Effector memory CD4-positive, alpha-beta T cell (primary cell): ENCODE results near the gene PHYKPL.

Source experiments
- DNase-seq, 3 donors: peaks; one replicate each; pipeline ENCODE4 v3.0.0-alpha.2; 2020
- H3K27ac ChIP-seq: 2 replicates; pipeline ENCODE4 v1.7.0; 2013; ENCODE audit warnings: mild to moderate bottlenecking, low read length, moderate library complexity; ENCODE audit not compliant: insufficient read depth, poor library complexity, severe bottlenecking
- H3K27me3 ChIP-seq: replicated peaks from 2 replicates; pipeline ENCODE4 v1.7.0; 2013; ENCODE audit warnings: mild to moderate bottlenecking, low read length; ENCODE audit not compliant: insufficient read depth, control insufficient read depth, poor library complexity, severe bottlenecking
- H3K36me3 ChIP-seq: 2 replicates; pipeline ENCODE4 v1.7.0; 2013; ENCODE audit warnings: mild to moderate bottlenecking, low read length, moderate library complexity; ENCODE audit not compliant: control insufficient read depth, insufficient read depth
- H3K4me1 ChIP-seq: 2 replicates; pipeline ENCODE4 v1.7.0; 2013; ENCODE audit warnings: low read length, mild to moderate bottlenecking; ENCODE audit not compliant: control insufficient read depth, insufficient read depth, poor library complexity, severe bottlenecking
- H3K4me3 ChIP-seq: 2 replicates; pipeline ENCODE4 v1.7.0; 2013; ENCODE audit warnings: low read length, low read depth, mild to moderate bottlenecking; ENCODE audit not compliant: insufficient read depth, poor library complexity, severe bottlenecking
- H3K9me3 ChIP-seq: 2 replicates; pipeline ENCODE4 v1.7.0; 2013; ENCODE audit warnings: mild to moderate bottlenecking, low read length, moderate library complexity; ENCODE audit not compliant: control insufficient read depth

PHYKPL gene

DNA sequence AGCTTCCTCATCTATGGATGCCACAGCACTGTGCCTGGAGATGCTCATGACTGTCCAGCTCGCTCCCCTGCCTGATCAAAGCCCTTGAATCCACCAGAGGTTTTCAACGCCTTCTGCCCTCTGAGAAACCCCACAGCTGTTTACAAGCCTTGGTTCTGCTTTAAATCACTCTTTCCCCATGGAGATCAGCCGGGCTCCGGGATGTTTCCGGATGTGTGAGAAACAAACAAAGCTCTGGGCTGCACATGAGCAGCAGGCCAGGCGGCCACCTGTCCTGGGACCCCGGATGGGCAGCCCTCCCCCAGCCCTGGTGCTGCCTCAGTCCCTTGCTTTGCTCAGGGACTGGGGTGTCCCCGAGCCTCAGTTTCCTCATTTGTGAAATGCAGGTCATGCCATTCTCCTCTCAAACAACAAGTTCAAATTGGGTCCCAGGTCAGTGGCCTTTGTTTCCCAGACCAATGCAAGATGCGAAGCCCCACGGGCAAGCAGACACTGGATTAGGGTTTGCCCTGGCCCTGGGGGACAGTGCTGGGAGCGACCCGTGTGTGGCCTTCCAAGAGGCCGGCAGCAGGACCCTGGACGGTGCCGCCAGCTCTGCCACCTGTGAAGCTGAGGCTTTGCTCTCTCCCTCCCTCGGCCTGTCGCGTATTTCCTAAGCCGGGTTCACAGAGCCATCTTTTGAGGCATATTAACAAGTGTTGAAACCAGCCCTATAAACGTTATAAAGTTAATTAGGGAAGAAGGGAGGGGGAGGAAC lies 42.4 kb upstream of the PHYKPL start:
- H3K4me3 ChIP-seq = no peak overlapping the region
- DNase-seq = no peak
- H3K4me1 ChIP-seq = no peaks in the 10 kb centered on the region
- no peak overlapping the region for H3K27ac ChIP-seq
- H3K36me3 ChIP-seq = no peaks in the 10 kb centered on the region
- H3K27me3 ChIP-seq = peaks cover 3% of the 10 kb centered on the region
- no peaks in the 10 kb centered on the region for H3K9me3 ChIP-seq

- Histone ChIP-seq H3K4me1 (no peaks in the 10 kb centered on the region), H3K4me3 (no peak overlapping the region), H3K27me3 (no peaks in the 10 kb centered on the region), H3K36me3 (no peaks in the 10 kb centered on the region), H3K9me3 (no peaks in the 10 kb centered on the region), H3K27ac (no peak overlapping the region)
- no peak for DNase-seq
Measured at GRCh38 chr5:178273665-178274541, 41.3 kb upstream of the PHYKPL start.

DNA sequence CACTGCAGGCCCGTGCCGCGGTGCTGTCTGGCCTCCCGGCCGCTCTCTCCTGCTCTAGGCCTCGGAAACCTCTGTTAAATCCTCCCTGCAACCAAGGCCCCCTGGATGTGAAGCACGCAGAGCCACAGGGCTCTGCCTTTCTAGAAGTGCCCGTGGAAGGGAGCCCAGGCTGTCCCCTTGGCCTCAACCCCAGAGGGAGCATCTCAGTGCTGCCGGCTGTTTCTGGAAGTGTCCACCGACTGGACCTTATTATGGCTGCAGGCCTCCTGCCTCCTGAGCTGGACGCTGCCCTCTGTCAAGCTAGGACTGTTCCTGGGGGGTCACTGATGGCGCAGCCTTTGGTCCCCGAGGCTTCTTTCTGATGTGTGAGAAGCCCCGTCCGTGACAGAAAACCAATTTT lies 40.4 kb upstream of the PHYKPL start:
- Histone ChIP-seq H3K27me3 (no peaks in the 10 kb centered on the region), H3K4me1 (no peaks in the 10 kb centered on the region), H3K27ac (no peak overlapping the region), H3K9me3 (no peaks in the 10 kb centered on the region), H3K4me3 (no peak overlapping the region), H3K36me3 (no peaks in the 10 kb centered on the region)
- no peak for DNase-seq

- no peaks in the 10 kb centered on the region for H3K36me3 ChIP-seq
- no peaks in the 10 kb centered on the region for H3K9me3 ChIP-seq
- DNase-seq = no peak
- no peak overlapping the region for H3K4me3 ChIP-seq
- H3K27ac ChIP-seq = no peak overlapping the region
- H3K27me3 ChIP-seq = no peaks in the 10 kb centered on the region
- no peaks in the 10 kb centered on the region for H3K4me1 ChIP-seq
Measured at GRCh38 chr5:178272591-178272990, 40.0 kb upstream of the PHYKPL start.

GRCh38 chr5:178271726-178272479 lies 39.3 kb upstream of the PHYKPL start:
- no peaks in the 10 kb centered on the region for H3K27me3 ChIP-seq
- no peaks in the 10 kb centered on the region for H3K36me3 ChIP-seq
- no peak for DNase-seq
- no peak overlapping the region for H3K4me3 ChIP-seq
- H3K9me3 ChIP-seq = no peaks in the 10 kb centered on the region
- no peak overlapping the region for H3K27ac ChIP-seq
- H3K4me1 ChIP-seq = no peaks in the 10 kb centered on the region

- Histone ChIP-seq H3K4me1 (no peaks in the 10 kb centered on the region), H3K27ac (no peak overlapping the region), H3K4me3 (no peak overlapping the region), H3K27me3 (no peaks in the 10 kb centered on the region), H3K36me3 (no peaks in the 10 kb centered on the region), H3K9me3 (no peaks in the 10 kb centered on the region)
- no peak for DNase-seq
Measured at GRCh38 chr5:178271231-178271630, 38.6 kb upstream of the PHYKPL start.

GRCh38 chr5:178269499-178269898 lies 36.9 kb upstream of the PHYKPL start:
- H3K27ac ChIP-seq = no peak overlapping the region
- H3K4me1 ChIP-seq = no peaks in the 10 kb centered on the region
- no peaks in the 10 kb centered on the region for H3K9me3 ChIP-seq
- H3K4me3 ChIP-seq = no peak overlapping the region
- no peaks in the 10 kb centered on the region for H3K36me3 ChIP-seq
- no peak for DNase-seq
- no peaks in the 10 kb centered on the region for H3K27me3 ChIP-seq

DNA sequence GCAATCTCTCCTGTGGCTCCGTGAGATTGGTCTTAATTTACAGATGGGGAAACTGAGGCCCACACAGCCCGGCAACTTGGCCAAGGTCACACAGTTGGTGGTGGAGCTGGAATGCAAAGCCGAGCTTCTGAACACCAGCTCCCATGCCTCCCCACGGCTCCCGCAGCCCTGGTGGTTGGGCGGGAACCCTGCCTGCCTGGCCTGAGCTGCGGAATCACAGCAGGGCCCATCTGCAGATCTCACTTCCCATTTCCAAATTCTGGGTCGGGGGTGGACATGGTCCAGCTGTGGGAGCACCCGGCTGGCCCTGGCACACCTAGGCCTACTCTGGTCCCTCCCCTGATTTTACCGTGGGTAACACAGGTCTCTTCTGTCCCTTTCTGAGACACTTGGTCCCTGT lies 35.3 kb upstream of the PHYKPL start:
- Histone ChIP-seq H3K27ac (no peak overlapping the region), H3K27me3 (no peaks in the 10 kb centered on the region), H3K36me3 (no peaks in the 10 kb centered on the region), H3K4me1 (no peaks in the 10 kb centered on the region), H3K9me3 (no peaks in the 10 kb centered on the region), H3K4me3 (no peak overlapping the region)
- DNase-seq = no peak

- H3K4me1 ChIP-seq = no peaks in the 10 kb centered on the region
- no peaks in the 10 kb centered on the region for H3K27me3 ChIP-seq
- no peaks in the 10 kb centered on the region for H3K9me3 ChIP-seq
- no peak for DNase-seq
- no peaks in the 10 kb centered on the region for H3K36me3 ChIP-seq
- H3K27ac ChIP-seq = no peak overlapping the region
- no peak overlapping the region for H3K4me3 ChIP-seq
Measured at GRCh38 chr5:178267245-178267644, 34.6 kb upstream of the PHYKPL start.
